Type B pancreatic cell (in vitro differentiated cells): ENCODE measurements around the gene FOXO1. TPM values are rescaled to one million over a fixed set of nuclear protein-coding genes. Genes with fewer than 3 reads are reported as not detected.

Experiments
- DNase-seq: peaks from one replicate; pipeline ENCODE4 v3.0.0; 2021; ENCODE audit warnings: mixed read lengths; ENCODE audit not compliant: unreplicated experiment; ENCODE audit errors: extremely low spot score
- H3K27ac Mint-ChIP-seq: 2 replicates; pipeline ENCODE4 v1.8.0; 2021; ENCODE audit warnings: mild to moderate bottlenecking, mixed read lengths
- H3K27me3 Mint-ChIP-seq: 2 replicates; pipeline ENCODE4 v1.8.0; 2021; ENCODE audit warnings: mixed read lengths
- H3K36me3 Mint-ChIP-seq: 2 replicates; pipeline ENCODE4 v1.8.0; 2021; ENCODE audit warnings: mixed read lengths
- H3K4me1 Mint-ChIP-seq: one replicate; pipeline ENCODE4 v1.8.0; 2021; ENCODE audit warnings: mixed read lengths; ENCODE audit not compliant: unreplicated experiment
- H3K4me3 Mint-ChIP-seq: 2 replicates; pipeline ENCODE4 v1.8.0; 2021; ENCODE audit warnings: mild to moderate bottlenecking, mixed read lengths
- H3K9me3 Mint-ChIP-seq: 2 replicates; pipeline ENCODE4 v1.8.0; 2021; ENCODE audit warnings: mixed read lengths
- total RNA-seq: library from RNA; stranded (reverse); gene quantifications from 2 replicates; pipeline ENCODE4 v1.2.1, GENCODE V29; 2021; ENCODE audit warnings: low replicate concordance
- TF ChIP-seq, protein P1 (sequence below): fragments of 200-600 bp; sonication (generic); conservative IDR thresholded peaks from 2 replicates; pipeline ENCODE4 v1.5.0; 2021; ENCODE audit warnings: antibody characterized with exemption, mild to moderate bottlenecking

FOXO1 gene
- total RNA-seq, 1 donor from 2014 or later: 21.5 TPM

DNA sequence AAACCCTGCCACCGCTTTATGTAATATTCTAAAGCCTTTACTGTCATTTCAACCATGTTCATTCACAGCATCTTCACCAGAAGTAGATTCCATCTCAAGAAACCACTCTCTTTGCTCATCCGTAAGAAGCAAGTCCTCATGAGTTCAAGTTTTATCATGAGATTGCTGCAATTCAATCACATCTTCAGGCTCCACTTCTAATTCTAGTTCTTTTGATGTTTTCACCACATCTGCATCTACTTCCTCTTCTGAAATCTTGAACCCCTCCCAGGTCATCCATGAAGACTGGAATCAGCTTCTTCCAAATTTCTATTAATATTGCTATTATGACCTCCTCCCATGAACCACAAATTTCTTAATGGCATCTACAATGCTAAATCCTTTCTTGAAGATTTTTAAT, 83.9 kb downstream of the FOXO1 start:
- DNase-seq: no peak
- Mint-ChIP-seq H3K4me1 (peaks cover 46% of the 10 kb centered on the region), H3K36me3 (peaks cover 12% of the 10 kb centered on the region), H3K9me3 (peaks cover 14% of the 10 kb centered on the region), H3K4me3 (no peak overlapping the region), H3K27ac (no peak overlapping the region), H3K27me3 (no peaks in the 10 kb centered on the region)
- TF ChIP-seq, protein P1, sequence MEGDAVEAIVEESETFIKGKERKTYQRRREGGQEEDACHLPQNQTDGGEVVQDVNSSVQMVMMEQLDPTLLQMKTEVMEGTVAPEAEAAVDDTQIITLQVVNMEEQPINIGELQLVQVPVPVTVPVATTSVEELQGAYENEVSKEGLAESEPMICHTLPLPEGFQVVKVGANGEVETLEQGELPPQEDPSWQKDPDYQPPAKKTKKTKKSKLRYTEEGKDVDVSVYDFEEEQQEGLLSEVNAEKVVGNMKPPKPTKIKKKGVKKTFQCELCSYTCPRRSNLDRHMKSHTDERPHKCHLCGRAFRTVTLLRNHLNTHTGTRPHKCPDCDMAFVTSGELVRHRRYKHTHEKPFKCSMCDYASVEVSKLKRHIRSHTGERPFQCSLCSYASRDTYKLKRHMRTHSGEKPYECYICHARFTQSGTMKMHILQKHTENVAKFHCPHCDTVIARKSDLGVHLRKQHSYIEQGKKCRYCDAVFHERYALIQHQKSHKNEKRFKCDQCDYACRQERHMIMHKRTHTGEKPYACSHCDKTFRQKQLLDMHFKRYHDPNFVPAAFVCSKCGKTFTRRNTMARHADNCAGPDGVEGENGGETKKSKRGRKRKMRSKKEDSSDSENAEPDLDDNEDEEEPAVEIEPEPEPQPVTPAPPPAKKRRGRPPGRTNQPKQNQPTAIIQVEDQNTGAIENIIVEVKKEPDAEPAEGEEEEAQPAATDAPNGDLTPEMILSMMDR: no peak

DNA sequence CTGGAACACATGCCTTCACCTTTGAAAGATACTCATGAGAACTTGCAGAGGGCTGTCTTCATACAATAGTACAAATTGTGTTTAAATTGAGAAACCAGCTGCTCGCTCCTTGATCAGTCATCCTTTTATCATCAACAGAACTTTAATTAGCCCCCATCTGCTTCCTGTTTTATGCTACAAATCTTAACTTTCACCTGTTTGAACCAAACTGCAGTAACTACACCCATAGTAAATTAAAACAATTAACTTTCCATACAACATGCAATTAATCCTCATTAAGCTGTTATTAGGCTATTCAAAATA, 85.2 kb downstream of the FOXO1 start:
- no peak for DNase-seq
- peaks cover 14% of the 10 kb centered on the region for H3K9me3 Mint-ChIP-seq
- TF ChIP-seq, protein P1: no peak
- no peaks in the 10 kb centered on the region for H3K27me3 Mint-ChIP-seq
- H3K4me1 Mint-ChIP-seq: peaks cover 39% of the 10 kb centered on the region
- peaks cover 12% of the 10 kb centered on the region for H3K36me3 Mint-ChIP-seq
- H3K27ac Mint-ChIP-seq: no peak overlapping the region
- H3K4me3 Mint-ChIP-seq: no peak overlapping the region

DNA sequence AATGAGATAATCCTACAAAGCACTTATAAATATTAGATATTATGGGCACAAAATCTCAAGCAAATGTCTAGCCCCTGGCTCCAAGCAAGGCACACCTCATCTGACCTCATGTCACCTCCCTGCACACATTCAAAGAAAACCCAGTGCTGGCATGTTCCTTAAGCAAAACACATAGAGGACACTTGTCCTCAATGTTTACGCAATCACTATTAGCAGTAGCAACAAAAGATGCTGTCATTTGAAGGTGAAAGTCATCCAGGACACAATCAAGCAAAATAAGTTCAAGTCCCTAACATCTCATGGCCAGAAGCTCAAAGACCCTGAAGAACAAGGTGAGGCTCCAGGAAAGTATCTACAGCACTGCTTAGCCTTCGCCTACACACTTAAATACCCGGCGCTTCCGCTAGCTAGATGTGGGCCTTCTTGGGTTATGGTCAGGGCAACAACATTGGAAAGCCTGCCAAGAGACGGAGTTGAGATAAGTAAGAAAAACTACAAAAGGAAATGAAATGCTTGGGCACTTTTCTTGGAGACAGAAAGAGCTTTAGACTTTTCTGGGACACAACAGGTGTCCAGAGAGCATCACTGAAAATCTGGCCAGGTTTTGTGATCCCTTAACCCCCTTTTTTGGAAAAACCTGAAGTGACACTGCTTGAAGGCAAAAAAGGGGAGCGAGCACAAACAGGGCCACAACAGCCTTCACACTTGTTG, 85.7 kb downstream of the FOXO1 start:
- H3K4me1 Mint-ChIP-seq: peaks cover 35% of the 10 kb centered on the region
- H3K4me3 Mint-ChIP-seq: no peak overlapping the region
- TF ChIP-seq, protein P1: no peak
- no peak overlapping the region for H3K27ac Mint-ChIP-seq
- H3K36me3 Mint-ChIP-seq: peaks cover 12% of the 10 kb centered on the region
- no peaks in the 10 kb centered on the region for H3K27me3 Mint-ChIP-seq
- H3K9me3 Mint-ChIP-seq: peaks cover 14% of the 10 kb centered on the region
- no peak for DNase-seq

DNA sequence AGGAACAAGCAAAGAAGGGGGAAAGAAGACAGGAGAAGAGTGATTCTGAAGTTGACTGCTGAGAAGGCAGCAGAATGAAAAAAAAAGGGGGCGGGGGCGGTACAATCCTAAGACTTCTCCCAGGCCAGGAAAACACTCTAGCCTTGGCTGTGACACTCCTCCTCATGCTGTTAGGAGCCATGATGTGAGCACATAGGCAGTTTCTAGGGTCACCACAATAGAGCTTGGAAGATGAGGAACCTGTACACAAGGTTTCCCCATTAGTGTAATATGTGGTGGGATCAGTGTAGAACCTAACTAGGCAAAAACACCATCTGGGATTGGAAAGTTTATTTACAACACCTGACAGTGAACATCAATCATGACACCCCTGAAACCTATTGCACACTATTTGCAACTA, 86.9 kb downstream of the FOXO1 start:
- peaks cover 14% of the 10 kb centered on the region for H3K9me3 Mint-ChIP-seq
- H3K27me3 Mint-ChIP-seq: no peaks in the 10 kb centered on the region
- H3K27ac Mint-ChIP-seq: no peak overlapping the region
- peaks cover 9% of the 10 kb centered on the region for H3K36me3 Mint-ChIP-seq
- DNase-seq: no peak
- H3K4me3 Mint-ChIP-seq: no peak overlapping the region
- peaks cover 31% of the 10 kb centered on the region for H3K4me1 Mint-ChIP-seq
- TF ChIP-seq, protein P1: no peak

DNA sequence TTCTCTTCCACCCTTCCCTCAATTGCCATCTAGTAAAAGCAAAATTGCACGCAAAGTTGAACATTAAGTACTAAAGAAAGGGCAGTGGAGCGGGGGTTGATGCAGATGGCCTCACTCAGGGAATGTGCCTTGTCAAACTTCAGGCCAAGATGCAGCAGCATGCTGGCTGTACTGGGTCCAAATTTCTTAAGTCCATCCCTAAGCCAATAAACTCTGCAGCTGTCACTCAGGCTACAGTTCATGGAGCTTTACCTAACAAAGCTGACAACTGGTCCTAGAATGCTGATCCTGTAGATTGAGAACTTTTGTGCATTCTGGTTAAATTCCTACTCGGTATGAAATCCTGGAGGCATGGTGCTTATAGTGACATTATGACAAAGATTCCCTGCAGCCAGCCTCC, 88.4 kb downstream of the FOXO1 start:
- peaks cover 31% of the 10 kb centered on the region for H3K4me1 Mint-ChIP-seq
- H3K27me3 Mint-ChIP-seq: no peaks in the 10 kb centered on the region
- no peak overlapping the region for H3K4me3 Mint-ChIP-seq
- H3K36me3 Mint-ChIP-seq: peaks cover 11% of the 10 kb centered on the region
- TF ChIP-seq, protein P1: no peak
- peaks cover 7% of the 10 kb centered on the region for H3K9me3 Mint-ChIP-seq
- DNase-seq: no peak
- H3K27ac Mint-ChIP-seq: no peak overlapping the region

DNA sequence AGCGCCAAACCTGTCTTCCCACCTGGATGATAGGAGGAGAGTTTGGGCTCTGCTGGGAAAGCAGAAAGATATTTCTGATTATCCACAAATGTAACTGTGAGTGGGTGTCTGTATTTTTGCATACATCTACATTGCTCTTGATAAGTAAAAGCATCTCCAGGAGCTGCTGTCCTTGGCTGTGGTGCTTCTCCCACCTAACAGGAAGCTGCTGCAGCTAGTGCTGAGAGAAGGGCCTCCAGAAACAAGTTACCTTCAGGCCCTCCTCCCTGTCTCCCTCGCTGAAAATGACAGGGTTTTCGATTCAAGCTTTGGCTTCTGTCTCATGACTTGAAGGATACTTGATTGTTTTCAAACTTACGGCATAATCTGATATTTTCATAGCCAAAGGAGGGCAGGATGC, 90.1 kb downstream of the FOXO1 start:
- H3K27ac Mint-ChIP-seq: no peak overlapping the region
- peaks cover 34% of the 10 kb centered on the region for H3K4me1 Mint-ChIP-seq
- no peaks in the 10 kb centered on the region for H3K27me3 Mint-ChIP-seq
- no peak for DNase-seq
- H3K9me3 Mint-ChIP-seq: no peaks in the 10 kb centered on the region
- TF ChIP-seq, protein P1: no peak
- no peak overlapping the region for H3K4me3 Mint-ChIP-seq
- peaks cover 5% of the 10 kb centered on the region for H3K36me3 Mint-ChIP-seq
